HUDEP-2 (cell line): ENCODE data around the gene ATE1.
A peak's percentile ranks its signal among the peaks of the same experiment; 100 is the strongest.
"Not testable (repeated sequence)": the region's sequence is repeated elsewhere in the genome, so short reads cannot be mapped to it uniquely, and the experiment has no call there.

Experiments
- DNase-seq, 76 experiments: peaks; one replicate each; lab custom pipeline; 2025; ENCODE audit not compliant: unreplicated experiment in 76 of 76; lab: John Stamatoyannopoulos, UW

Gene ATE1

DNA sequence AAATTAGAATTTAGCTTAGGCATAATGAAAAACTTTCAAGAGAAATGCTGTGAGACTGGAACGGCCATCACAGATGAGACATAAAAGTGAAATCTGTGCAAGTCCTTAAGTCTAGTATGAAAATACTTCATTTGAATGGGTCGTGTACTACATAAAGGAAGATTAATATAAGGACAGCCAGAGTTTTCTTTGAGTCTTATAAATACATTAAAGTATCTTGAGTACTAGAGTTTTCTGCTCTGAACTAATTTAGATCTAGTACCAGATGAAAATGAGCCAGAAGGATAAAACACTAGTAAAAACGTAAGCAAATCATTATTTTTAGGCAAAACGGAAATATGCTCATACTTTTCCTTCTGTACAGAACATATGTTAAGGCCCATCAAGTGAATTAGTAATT lies 93.1 kb downstream of the ATE1 start:
- no peak for DNase-seq

DNA sequence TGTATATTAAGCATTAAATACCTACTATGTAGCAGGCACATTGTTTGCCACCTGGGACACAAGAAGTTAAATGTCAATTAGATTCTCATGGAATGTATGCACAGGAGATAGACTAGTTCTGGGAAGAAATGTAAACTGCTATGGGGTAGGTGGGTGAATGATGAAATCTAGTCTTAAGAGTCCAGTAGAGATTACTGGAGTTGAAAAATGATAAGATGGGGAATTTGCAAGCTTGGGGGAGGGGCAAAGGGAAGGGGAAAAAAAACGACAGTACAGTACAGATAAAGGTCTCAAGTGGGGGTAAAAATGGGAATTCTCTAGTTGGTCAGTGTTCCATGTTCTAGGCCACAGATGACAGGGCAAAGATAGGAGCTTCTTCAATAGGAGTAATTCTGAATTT lies 94.4 kb downstream of the ATE1 start:
- DNase-seq = no peak

GRCh38 chr10:121832647-121833046 lies 95.2 kb downstream of the ATE1 start:
- DNase-seq = no peak

- no peak for DNase-seq
Observed at GRCh38 chr10:121831777-121832176, 96.1 kb downstream of the ATE1 start.

DNA sequence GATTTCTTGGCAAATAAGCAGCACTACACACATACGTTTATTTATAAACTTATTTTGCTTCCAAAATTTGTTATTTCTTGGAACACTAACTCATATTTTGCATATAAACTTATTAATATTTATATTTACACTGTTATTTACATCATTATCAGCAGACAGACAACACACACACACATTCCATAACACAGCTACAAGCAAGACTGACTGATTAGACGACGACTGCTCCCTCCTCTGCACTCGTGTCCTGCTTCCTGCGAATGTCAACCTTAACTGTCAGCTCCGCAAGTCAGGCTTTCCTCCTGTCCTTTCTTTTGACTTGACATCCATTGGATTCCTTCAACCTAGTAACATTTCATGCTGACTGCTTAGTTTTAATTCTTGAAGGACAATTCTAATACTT lies 96.6 kb downstream of the ATE1 start:
- DNase-seq = no peak

DNA sequence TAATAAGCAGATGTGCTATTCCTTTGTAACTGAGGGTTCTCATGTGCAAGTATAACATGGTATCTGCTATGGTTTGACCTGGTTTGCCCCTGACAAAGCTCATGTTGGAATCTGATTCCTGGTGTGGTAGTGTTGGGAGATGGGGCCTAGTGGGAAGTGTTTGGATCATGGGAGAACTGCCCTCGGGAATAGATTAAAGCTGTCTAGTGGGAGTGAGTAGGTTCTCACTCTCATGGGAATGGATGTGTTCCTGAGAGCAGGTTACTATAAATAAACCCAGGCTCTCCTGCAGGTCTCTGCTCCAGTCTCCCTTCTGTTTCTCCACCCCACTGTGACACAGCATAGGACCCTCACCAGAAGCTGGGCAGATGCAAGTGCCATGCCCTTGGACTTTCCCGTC lies 97.7 kb downstream of the ATE1 start:
- DNase-seq = no peak

DNA sequence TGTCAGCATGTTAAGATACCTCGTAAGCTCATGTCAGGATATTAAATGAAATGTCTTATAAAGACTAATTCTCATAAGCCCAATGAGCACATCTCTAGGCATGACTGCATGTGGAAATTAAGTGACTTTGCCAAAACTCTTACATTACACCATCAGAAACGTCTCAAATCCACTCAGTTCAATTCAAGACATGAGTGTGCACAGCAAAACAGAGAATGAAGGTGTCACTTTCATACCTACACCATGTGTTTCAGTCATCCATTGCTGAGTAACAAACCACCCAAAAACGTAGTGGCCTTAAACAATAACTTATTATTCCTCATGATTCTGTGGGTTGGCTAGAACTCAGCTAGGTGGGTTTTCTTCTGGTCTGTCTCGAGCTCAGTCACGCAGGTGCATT lies 99.8 kb downstream of the ATE1 start:
- DNase-seq = no peak

DNA sequence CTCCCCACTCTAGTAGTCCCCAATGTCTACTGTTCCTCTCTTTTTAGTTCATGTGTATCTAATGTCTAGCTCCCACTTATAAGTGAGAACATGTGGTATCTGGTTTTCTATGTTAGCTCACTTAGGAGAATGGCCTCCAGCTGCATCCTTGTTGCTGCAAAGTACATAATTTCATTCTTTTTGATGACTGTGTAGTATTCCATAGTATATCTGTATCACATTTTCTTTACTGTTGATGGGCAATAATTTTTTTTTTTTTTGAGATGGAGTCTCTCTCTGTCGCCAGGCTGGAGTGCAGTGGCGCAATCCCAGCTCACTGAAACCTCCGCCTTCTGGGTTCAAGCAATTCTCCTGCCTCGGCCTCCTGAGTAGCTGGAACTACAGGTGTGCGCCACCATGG lies 101.1 kb downstream of the ATE1 start:
- DNase-seq = not testable (repeated sequence)

DNA sequence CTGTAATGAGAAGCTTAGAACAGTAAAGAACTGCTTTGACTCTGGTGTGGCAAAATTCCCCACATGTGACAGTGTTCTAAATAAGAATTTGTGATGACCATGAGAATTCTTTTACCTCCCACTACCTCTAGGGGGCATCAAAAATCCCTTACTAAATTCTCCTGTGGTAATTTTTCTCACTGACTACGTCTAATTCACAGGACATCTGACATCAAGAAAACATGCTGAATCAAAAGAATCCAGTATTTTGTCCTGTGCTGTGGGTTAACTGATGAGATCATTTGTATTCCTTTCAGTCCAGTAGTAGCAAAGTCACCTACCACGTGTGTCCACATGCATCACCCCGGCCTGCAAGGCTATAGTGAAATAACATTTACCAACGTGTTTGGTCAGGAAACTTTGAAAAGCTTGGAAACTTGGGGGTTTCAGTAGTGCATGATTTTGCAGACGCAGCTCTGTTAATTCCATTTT lies 103.8 kb downstream of the ATE1 start:
- peak in 17 of 76 experiments; percentile 3 to 56 (median 20) for DNase-seq

- no peak for DNase-seq
Observed at GRCh38 chr10:121822724-121823123, 105.1 kb downstream of the ATE1 start.

GRCh38 chr10:121822180-121822579 lies 105.7 kb downstream of the ATE1 start:
- DNase-seq = no peak

DNA sequence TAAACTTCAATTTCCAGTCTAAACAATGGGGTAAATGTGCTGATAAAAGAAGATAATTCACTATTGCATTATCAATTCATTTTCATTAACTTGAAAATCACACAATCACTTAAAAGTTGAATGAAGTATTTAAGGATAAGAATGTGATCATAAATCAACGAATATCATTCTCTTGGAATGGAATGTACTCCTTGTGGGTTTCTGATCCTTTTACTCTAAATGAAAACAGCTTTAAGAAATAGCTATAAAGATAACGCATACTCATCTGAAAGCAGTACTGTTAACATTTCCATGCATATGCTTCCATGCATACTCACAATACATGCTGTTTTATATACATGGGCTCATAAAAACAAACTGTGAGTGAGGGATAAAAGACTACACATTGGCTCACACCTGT lies 108.8 kb downstream of the ATE1 start:
- DNase-seq = no peak

- DNase-seq = no peak
Observed at GRCh38 chr10:121818599-121818998, 109.2 kb downstream of the ATE1 start.

DNA sequence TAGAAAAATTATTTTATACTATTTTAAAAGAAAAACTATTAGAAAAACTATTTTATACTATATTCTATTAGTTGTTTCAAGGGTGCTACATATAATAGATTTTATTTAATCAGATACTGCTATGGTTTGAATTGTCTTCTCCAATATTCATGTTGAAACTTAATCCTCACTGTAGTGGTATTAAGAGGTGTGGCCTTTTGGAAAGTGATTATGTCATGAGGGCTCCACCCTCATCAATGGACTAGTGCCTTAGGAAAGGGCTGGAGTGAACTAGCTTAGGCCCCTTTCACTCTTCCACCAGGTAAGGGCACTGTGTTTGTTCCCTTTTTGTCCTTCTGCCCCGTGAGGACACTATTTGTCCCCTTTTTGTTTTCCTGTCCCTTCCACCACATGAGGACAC lies 111.6 kb downstream of the ATE1 start:
- no peak for DNase-seq

DNA sequence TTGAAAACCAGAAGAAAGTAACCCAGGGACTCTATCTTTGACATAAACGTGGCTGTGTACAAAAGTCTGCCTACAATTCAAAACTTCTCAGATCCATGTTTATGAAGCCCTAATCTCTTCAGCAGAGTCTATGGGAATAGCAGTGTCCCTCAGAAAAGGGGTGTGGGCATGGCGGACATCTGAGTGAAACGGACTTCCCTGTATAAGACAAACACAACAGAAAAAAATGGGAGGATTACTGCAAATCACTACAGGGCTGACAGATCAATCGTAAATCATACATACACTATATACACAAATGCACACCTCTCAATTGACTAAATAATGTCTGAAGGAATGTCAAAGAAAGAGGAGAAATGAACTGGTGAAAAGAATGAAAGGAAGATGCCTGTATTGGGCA lies 114.0 kb downstream of the ATE1 start:
- DNase-seq = no peak

DNA sequence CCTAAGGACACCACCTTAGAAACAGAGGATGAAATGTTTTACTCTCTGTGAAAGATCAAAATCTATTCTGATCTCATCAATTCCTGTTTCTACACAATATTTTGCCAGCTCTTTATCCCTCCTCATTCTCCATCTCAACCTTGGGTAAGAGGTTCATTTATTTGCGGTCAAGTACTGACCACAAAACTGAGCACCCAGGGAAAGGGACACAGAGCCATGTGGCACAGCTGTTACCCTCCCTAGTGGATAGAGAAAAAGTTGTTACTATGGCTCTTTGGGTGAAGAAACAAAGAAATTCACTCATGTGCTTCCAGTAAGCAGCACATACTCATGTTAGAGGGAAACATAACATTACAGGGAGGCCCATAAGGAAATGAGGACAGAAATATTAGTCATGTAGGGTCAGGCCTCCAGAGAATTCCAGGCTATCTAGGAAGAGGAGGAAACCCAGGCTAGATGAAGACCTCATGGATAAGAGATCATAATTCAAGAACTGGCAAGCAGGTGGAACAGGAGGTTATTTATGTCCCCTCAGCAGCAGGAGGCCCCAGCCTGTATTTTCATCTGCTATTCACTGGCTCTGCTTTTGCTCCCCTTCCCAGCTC lies 114.5 kb downstream of the ATE1 start:
- DNase-seq = no peak

GRCh38 chr10:121812031-121812430 lies 115.8 kb downstream of the ATE1 start:
- DNase-seq = no peak

- DNase-seq = no peak
Observed at GRCh38 chr10:121811386-121811785, 116.4 kb downstream of the ATE1 start.

- DNase-seq = no peak
Observed at GRCh38 chr10:121808835-121809234, 119.0 kb downstream of the ATE1 start.

DNA sequence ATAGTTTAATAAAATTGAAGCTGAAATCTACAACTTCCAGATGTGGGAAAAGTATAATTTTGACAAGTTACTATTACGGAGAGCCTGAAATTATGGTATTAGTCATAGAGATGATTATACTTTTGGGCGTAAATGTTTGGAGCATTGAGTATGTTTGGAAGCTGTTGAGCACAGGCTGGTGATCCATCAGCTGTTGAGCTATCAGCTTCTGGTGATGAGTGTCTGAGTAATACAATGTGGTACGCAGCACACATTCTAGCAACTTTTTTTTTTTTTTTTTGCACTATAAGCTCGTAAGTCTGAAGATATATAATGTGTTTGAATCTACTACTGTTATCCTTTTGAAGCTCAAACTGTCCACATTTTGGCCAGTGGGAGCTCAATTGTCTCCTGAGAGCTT lies 123.4 kb downstream of the ATE1 start:
- no peak for DNase-seq

- no peak for DNase-seq
Observed at GRCh38 chr10:121803611-121804010, 124.2 kb downstream of the ATE1 start.

- DNase-seq = no peak
Observed at GRCh38 chr10:121800831-121801230, 127.0 kb downstream of the ATE1 start.

GRCh38 chr10:121800146-121800545 lies 127.7 kb downstream of the ATE1 start:
- DNase-seq = no peak
